ENCODE data around the gene CTAGE9.

Gene CTAGE9

GRCh38 chr6:131739136-131739535 lies 28.3 kb upstream of the CTAGE9 start:
- no peak overlapping the region for H3K4me3 ChIP-seq (ENCODE audit: control insufficient read depth, low read depth, low read length)
- no peak for DNase-seq (ENCODE audit: low read depth)
- TF ChIP-seq CTCF (conservative IDR thresholded peaks at IDR 0.05; ENCODE audit: control insufficient read depth, insufficient read depth, low read depth, low read length) = no peak

DNA sequence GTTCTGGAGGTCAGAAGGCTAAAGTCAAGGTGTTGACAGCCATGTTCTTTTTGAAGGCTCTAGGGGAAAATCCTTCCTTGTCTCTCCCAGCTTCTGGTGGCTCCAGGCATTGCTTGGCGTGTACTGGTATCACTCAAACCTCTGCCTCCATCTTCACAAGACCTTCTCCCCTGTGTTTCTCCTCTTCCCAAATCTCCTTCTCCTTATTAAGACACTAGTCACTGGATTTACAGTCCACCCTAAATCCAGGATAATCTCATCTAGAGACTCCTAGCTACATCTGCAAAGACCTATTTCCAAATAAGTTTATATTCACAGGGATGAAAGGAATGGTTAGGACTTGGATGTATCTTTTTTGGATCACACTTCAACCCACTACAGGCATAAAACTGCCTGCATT lies 26.0 kb upstream of the CTAGE9 start:
- no peak for DNase-seq (ENCODE audit: low read depth)
- no peak overlapping the region for H3K4me3 ChIP-seq (ENCODE audit: control insufficient read depth, low read depth, low read length)
- no peak for TF ChIP-seq CTCF (conservative IDR thresholded peaks at IDR 0.05; ENCODE audit: control insufficient read depth, insufficient read depth, low read depth, low read length)

GRCh38 chr6:131736003-131736596 lies 25.3 kb upstream of the CTAGE9 start:
- DNase-seq (ENCODE audit: low read depth) = no peak
- H3K4me3 ChIP-seq (ENCODE audit: control insufficient read depth, low read depth, low read length) = no peak overlapping the region
- TF ChIP-seq CTCF (conservative IDR thresholded peaks at IDR 0.05; ENCODE audit: control insufficient read depth, insufficient read depth, low read depth, low read length) = no peak

GRCh38 chr6:131733376-131734016 lies 22.7 kb upstream of the CTAGE9 start:
- no peak overlapping the region for H3K4me3 ChIP-seq (ENCODE audit: control insufficient read depth, low read depth, low read length)
- no peak for TF ChIP-seq CTCF (conservative IDR thresholded peaks at IDR 0.05; ENCODE audit: control insufficient read depth, insufficient read depth, low read depth, low read length)
- peak; percentile 93 for DNase-seq (ENCODE audit: low read depth)

GRCh38 chr6:131731224-131731623 lies 20.4 kb upstream of the CTAGE9 start:
- no peak for DNase-seq (ENCODE audit: low read depth)
- TF ChIP-seq CTCF (conservative IDR thresholded peaks at IDR 0.05; ENCODE audit: control insufficient read depth, insufficient read depth, low read depth, low read length) = no peak
- H3K4me3 ChIP-seq (ENCODE audit: control insufficient read depth, low read depth, low read length) = no peak overlapping the region

- no peak for DNase-seq (ENCODE audit: low read depth)
- no peak overlapping the region for H3K4me3 ChIP-seq (ENCODE audit: control insufficient read depth, low read depth, low read length)
- no peak for TF ChIP-seq CTCF (conservative IDR thresholded peaks at IDR 0.05; ENCODE audit: control insufficient read depth, insufficient read depth, low read depth, low read length)
Observed at GRCh38 chr6:131730264-131730663, 19.4 kb upstream of the CTAGE9 start.

All from fibroblast of mammary gland (primary cell).